Endodermal cell (in vitro differentiated cells): Measurements from ENCODE around the gene PRRC2A. TPM values are rescaled to one million over a fixed set of nuclear protein-coding genes. Genes with fewer than 3 reads are reported as not detected.

Experiments
- DNase-seq: peaks from one replicate; pipeline ENCODE4 v3.0.0-alpha.2; 2017
- H3K27ac ChIP-seq: 2 replicates; pipeline ENCODE4 v1.5.1; 2013; ENCODE audit warnings: mild to moderate bottlenecking, low read depth, low read length, moderate library complexity
- H3K27me3 ChIP-seq: 2 replicates; pipeline ENCODE4 v1.6.1; 2013; ENCODE audit warnings: mild to moderate bottlenecking, low read length, moderate library complexity; ENCODE audit not compliant: insufficient read depth, control insufficient read depth, poor library complexity, severe bottlenecking
- H3K36me3 ChIP-seq: 2 replicates; pipeline ENCODE4 v1.7.0; 2013; ENCODE audit warnings: mild to moderate bottlenecking, low read length, moderate library complexity; ENCODE audit not compliant: control insufficient read depth, insufficient read depth
- H3K4me1 ChIP-seq: one replicate; pipeline ENCODE4 v1.7.0; 2013; ENCODE audit warnings: low read length; ENCODE audit not compliant: control insufficient read depth, insufficient read depth
- H3K4me3 ChIP-seq: 2 replicates; pipeline ENCODE4 v1.5.1; 2013; ENCODE audit warnings: mild to moderate bottlenecking, low read length, moderate library complexity
- H3K9ac ChIP-seq: 2 replicates; pipeline ENCODE4 v1.6.1; 2013; ENCODE audit warnings: mild to moderate bottlenecking, low read length, moderate library complexity; ENCODE audit not compliant: poor library complexity, severe bottlenecking; ENCODE audit errors: extremely low read depth
- H3K9me3 ChIP-seq: 2 replicates; pipeline ENCODE4 v1.6.1; 2013; ENCODE audit warnings: mild to moderate bottlenecking, low read length, moderate library complexity; ENCODE audit not compliant: control insufficient read depth
- H3K27ac Mint-ChIP-seq: 2 replicates; pipeline ENCODE4 v1.8.0; 2020; ENCODE audit warnings: mixed read lengths
- H3K27me3 Mint-ChIP-seq: 2 replicates; pipeline ENCODE4 v1.8.0; 2021; ENCODE audit warnings: mild to moderate bottlenecking, mixed read lengths; ENCODE audit not compliant: insufficient read depth
- H3K36me3 Mint-ChIP-seq: 2 replicates; pipeline ENCODE4 v1.8.0; 2020; ENCODE audit warnings: low read depth, mixed read lengths
- H3K4me1 Mint-ChIP-seq: 2 replicates; pipeline ENCODE4 v1.8.0; 2020; ENCODE audit warnings: mixed read lengths
- H3K4me3 Mint-ChIP-seq: 2 replicates; pipeline ENCODE4 v1.8.0; 2020; ENCODE audit warnings: mild to moderate bottlenecking, moderate library complexity, mixed read lengths
- H3K9me3 Mint-ChIP-seq: 2 replicates; pipeline ENCODE4 v1.8.0; 2020; ENCODE audit warnings: mild to moderate bottlenecking, mixed read lengths
- WGBS, 2 experiments: methylation state at CpG; one replicate each; pipeline versions ENCODE4 v1.1.5 to v1.1.7; 2013; ENCODE audit warnings: missing lambda C conversion rate in 2 of 2, mixed read lengths in 1 of 2; ENCODE audit not compliant: insufficient coverage in 1 of 2, insufficient read length in 1 of 2; 5-methylcytosine and 5-hydroxymethylcytosine counted together
- total RNA-seq, 2 donors: library from RNA; stranded (reverse); fragmentation: NEBNext Ultra II Directional in 1 of 2; extraction: Animal tissue kit (Norgen Biotek cat#: 25700) in 1 of 2; gene quantifications; 2 replicates in 1 of 2; 3 replicates in 1 of 2; pipeline ENCODE4 v1.2.1, GENCODE V29; 2021
- TF ChIP-seq, protein P1 (sequence below): fragments of 200-600 bp; sonication (generic); conservative IDR thresholded peaks from 2 replicates; pipeline ENCODE4 v1.5.0; 2021; ENCODE audit warnings: antibody characterized with exemption, mild to moderate bottlenecking

Gene PRRC2A
- total RNA-seq, 2 donors from 2014 or later = 329 to 330 TPM

DNA sequence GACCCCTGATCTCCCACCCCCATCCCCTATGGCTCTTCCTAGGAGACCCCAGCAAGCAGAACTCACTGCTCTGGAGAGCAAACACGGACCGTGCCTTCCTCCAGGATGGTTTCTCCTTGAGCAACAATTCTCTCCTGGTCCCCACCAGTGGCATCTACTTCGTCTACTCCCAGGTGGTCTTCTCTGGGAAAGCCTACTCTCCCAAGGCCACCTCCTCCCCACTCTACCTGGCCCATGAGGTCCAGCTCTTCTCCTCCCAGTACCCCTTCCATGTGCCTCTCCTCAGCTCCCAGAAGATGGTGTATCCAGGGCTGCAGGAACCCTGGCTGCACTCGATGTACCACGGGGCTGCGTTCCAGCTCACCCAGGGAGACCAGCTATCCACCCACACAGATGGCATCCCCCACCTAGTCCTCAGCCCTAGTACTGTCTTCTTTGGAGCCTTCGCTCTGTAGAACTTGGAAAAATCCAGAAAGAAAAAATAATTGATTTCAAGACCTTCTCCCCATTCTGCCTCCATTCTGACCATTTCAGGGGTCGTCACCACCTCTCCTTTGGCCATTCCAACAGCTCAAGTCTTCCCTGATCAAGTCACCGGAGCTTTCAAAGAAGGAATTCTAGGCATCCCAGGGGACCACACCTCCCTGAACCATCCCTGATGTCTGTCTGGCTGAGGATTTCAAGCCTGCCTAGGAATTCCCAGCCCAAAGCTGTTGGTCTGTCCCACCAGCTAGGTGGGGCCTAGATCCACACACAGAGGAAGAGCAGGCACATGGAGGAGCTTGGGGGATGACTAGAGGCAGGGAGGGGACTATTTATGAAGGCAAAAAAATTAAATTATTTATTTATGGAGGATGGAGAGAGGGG, 47.0 kb upstream of the PRRC2A start:
- 72 to 87% methylated on average over 3 to 9 of the region's 9 CpGs for WGBS, 2 experiments
- Mint-ChIP-seq H3K9me3 (no peaks in the 10 kb centered on the region), H3K4me3 (no peak overlapping the region), H3K27me3 (peaks cover 28% of the 10 kb centered on the region), H3K4me1 (peaks cover 7% of the 10 kb centered on the region), H3K27ac (no peak overlapping the region), H3K36me3 (no peaks in the 10 kb centered on the region)
- no peaks in the 10 kb centered on the region for H3K27me3 ChIP-seq
- TF ChIP-seq, protein P1, sequence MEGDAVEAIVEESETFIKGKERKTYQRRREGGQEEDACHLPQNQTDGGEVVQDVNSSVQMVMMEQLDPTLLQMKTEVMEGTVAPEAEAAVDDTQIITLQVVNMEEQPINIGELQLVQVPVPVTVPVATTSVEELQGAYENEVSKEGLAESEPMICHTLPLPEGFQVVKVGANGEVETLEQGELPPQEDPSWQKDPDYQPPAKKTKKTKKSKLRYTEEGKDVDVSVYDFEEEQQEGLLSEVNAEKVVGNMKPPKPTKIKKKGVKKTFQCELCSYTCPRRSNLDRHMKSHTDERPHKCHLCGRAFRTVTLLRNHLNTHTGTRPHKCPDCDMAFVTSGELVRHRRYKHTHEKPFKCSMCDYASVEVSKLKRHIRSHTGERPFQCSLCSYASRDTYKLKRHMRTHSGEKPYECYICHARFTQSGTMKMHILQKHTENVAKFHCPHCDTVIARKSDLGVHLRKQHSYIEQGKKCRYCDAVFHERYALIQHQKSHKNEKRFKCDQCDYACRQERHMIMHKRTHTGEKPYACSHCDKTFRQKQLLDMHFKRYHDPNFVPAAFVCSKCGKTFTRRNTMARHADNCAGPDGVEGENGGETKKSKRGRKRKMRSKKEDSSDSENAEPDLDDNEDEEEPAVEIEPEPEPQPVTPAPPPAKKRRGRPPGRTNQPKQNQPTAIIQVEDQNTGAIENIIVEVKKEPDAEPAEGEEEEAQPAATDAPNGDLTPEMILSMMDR = no peak
- H3K36me3 ChIP-seq = no peaks in the 10 kb centered on the region
- H3K4me3 ChIP-seq = no peak overlapping the region
- H3K9me3 ChIP-seq = no peaks in the 10 kb centered on the region
- no peak overlapping the region for H3K27ac ChIP-seq
- peak overlapping the region; percentile 11 for H3K9ac ChIP-seq
- DNase-seq = no peak
- peaks cover 6% of the 10 kb centered on the region for H3K4me1 ChIP-seq

DNA sequence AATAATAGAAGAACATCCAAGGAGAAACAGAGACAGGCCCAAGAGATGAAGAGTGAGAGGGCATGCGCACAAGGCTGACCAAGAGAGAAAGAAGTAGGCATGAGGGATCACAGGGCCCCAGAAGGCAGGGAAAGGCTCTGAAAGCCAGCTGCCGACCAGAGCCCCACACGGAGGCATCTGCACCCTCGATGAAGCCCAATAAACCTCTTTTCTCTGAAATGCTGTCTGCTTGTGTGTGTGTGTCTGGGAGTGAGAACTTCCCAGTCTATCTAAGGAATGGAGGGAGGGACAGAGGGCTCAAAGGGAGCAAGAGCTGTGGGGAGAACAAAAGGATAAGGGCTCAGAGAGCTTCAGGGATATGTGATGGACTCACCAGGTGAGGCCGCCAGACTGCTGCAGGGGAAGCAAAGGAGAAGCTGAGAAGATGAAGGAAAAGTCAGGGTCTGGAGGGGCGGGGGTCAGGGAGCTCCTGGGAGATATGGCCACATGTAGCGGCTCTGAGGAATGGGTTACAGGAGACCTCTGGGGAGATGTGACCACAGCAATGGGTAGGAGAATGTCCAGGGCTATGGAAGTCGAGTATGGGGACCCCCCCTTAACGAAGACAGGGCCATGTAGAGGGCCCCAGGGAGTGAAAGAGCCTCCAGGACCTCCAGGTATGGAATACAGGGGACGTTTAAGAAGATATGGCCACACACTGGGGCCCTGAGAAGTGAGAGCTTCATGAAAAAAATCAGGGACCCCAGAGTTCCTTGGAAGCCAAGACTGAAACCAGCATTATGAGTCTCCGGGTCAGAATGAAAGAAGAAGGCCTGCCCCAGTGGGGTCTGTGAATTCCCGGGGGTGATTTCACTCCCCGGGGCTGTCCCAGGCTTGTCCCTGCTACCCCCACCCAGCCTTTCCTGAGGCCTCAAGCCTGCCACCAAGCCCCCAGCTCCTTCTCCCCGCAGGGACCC, 46.1 kb upstream of the PRRC2A start:
- TF ChIP-seq, protein P1 = peak; percentile 50
- peak; percentile 70 for DNase-seq
- H3K27me3 ChIP-seq = no peaks in the 10 kb centered on the region
- no peaks in the 10 kb centered on the region for H3K36me3 Mint-ChIP-seq
- no peaks in the 10 kb centered on the region for H3K36me3 ChIP-seq
- peaks cover 28% of the 10 kb centered on the region for H3K27me3 Mint-ChIP-seq
- H3K4me3 ChIP-seq = no peak overlapping the region
- WGBS, 2 experiments = 92% methylated on average over 7 to 14 of the region's 14 CpGs
- no peak overlapping the region for H3K27ac Mint-ChIP-seq
- H3K9ac ChIP-seq = peak overlapping the region; percentile 11
- H3K4me1 Mint-ChIP-seq = peaks cover 7% of the 10 kb centered on the region
- H3K9me3 ChIP-seq = no peaks in the 10 kb centered on the region
- no peaks in the 10 kb centered on the region for H3K9me3 Mint-ChIP-seq
- no peak overlapping the region for H3K27ac ChIP-seq
- no peak overlapping the region for H3K4me3 Mint-ChIP-seq
- peaks cover 6% of the 10 kb centered on the region for H3K4me1 ChIP-seq

DNA sequence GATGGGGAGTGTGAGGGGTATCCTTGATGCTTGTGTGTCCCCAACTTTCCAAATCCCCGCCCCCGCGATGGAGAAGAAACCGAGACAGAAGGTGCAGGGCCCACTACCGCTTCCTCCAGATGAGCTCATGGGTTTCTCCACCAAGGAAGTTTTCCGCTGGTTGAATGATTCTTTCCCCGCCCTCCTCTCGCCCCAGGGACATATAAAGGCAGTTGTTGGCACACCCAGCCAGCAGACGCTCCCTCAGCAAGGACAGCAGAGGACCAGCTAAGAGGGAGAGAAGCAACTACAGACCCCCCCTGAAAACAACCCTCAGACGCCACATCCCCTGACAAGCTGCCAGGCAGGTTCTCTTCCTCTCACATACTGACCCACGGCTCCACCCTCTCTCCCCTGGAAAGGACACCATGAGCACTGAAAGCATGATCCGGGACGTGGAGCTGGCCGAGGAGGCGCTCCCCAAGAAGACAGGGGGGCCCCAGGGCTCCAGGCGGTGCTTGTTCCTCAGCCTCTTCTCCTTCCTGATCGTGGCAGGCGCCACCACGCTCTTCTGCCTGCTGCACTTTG, 45.1 kb upstream of the PRRC2A start, which contains the start of gene TNF:
TNF (plus strand) TSS at position 231 of the 567 bp plus-strand sequence; CDS start at position 408, 177 bp downstream.
- Histone ChIP-seq H3K27me3 (peaks cover 4% of the 10 kb centered on the region), H3K27ac (no peak within 1 kb of the TSS), H3K4me3 (no peak within 1 kb of the TSS), H3K36me3 (no peaks in the 10 kb centered on the region), H3K4me1 (peaks cover 6% of the 10 kb centered on the region), H3K9ac (no peak within 1 kb of the TSS), H3K9me3 (no peaks in the 10 kb centered on the region)
- Mint-ChIP-seq H3K27me3 (peaks cover 34% of the 10 kb centered on the region), H3K4me3 (no peak within 1 kb of the TSS), H3K36me3 (no peaks in the 10 kb centered on the region), H3K4me1 (peaks cover 8% of the 10 kb centered on the region), H3K9me3 (no peaks in the 10 kb centered on the region), H3K27ac (no peak within 1 kb of the TSS)
- TF ChIP-seq, protein P1 = no peak
- DNase-seq = peak; percentile 41
- 90 to 95% methylated on average over 11 to 19 of the region's 19 CpGs for WGBS, 2 experiments
